Fibroblast of villous mesenchyme (primary cell): Measurements from ENCODE around the gene PAX8. TPM values are rescaled to one million over a fixed set of nuclear protein-coding genes. Genes with fewer than 3 reads are reported as not detected.

ENCODE experiments used
- DNase-seq: peaks from one replicate; pipeline ENCODE4 v3.0.0-alpha.2; 2010; ENCODE audit warnings: low read depth
- H3K4me3 ChIP-seq: 2 replicates; pipeline ENCODE4 v1.5.1; 2011; ENCODE audit warnings: low read depth, mild to moderate bottlenecking, low read length
- CTCF ChIP-seq: IDR thresholded peaks from 2 replicates; pipeline ENCODE4 v1.5.1; 2012; ENCODE audit warnings: low read depth, mild to moderate bottlenecking, low read length; ENCODE audit not compliant: insufficient read depth
- total RNA-seq: library from RNA; depleted of rRNA; stranded (reverse); fragments of >200 nt; gene quantifications from 2 replicates; pipeline ENCODE4 v1.2.3, GENCODE V29; 2012

The PAX8 gene
- total RNA-seq, 1 donor, result 1.3 TPM

GRCh38 chr2:113258471-113259147 is 20.1 kb downstream of the PAX8 start:
- H3K4me3 ChIP-seq, result no peak overlapping the region
- no peak for DNase-seq
- no peak for TF ChIP-seq CTCF

- no peak for DNase-seq
- TF ChIP-seq CTCF, result no peak
- H3K4me3 ChIP-seq, result no peak overlapping the region
These were observed 21.0 kb downstream of the PAX8 start for GRCh38 chr2:113257516-113258264.

- H3K4me3 ChIP-seq, result no peak overlapping the region
- no peak for TF ChIP-seq CTCF
- DNase-seq, result no peak
These were observed 23.3 kb downstream of the PAX8 start for GRCh38 chr2:113255140-113256070.

GRCh38 chr2:113253453-113253852 is 25.3 kb downstream of the PAX8 start:
- DNase-seq, result no peak
- no peak overlapping the region for H3K4me3 ChIP-seq
- no peak for TF ChIP-seq CTCF

GRCh38 chr2:113252047-113252590 is 26.6 kb downstream of the PAX8 start:
- DNase-seq, result no peak
- no peak overlapping the region for H3K4me3 ChIP-seq
- TF ChIP-seq CTCF, result no peak

- H3K4me3 ChIP-seq, result no peak overlapping the region
- TF ChIP-seq CTCF, result no peak
- no peak for DNase-seq
These were observed 27.6 kb downstream of the PAX8 start for GRCh38 chr2:113251118-113251517.
